ENCODE results near the gene ACTN1. TPM values are rescaled to one million over a fixed set of nuclear protein-coding genes. Genes with fewer than 3 reads are reported as not detected.
A peak's percentile ranks its signal among the peaks of the same experiment; 100 is the strongest.

The ACTN1 gene
- total RNA-seq, 4 donors from 2014 or later: 48.1 to 90.4 (median 64.8) TPM

- intact Hi-C loops (cut with DNase I): loop anchor here (5.0 kb wide), 2 partner anchors 181 to 196 kb away; no protein-coding TSS in a partner anchor
- Histone ChIP-seq H3K4me1 (no peaks in the 10 kb centered on the region), H3K36me3 (peaks cover 4 to 8% of the 10 kb centered on the region in 2 donors), H3K27ac (no peak overlapping the region), H3K27me3 (no peaks in the 10 kb centered on the region), H3K4me3 (replicated peaks in 1 of 3) (no peak overlapping the region), H3K9me3 (no peaks in the 10 kb centered on the region)
- TF ChIP-seq, protein P1, sequence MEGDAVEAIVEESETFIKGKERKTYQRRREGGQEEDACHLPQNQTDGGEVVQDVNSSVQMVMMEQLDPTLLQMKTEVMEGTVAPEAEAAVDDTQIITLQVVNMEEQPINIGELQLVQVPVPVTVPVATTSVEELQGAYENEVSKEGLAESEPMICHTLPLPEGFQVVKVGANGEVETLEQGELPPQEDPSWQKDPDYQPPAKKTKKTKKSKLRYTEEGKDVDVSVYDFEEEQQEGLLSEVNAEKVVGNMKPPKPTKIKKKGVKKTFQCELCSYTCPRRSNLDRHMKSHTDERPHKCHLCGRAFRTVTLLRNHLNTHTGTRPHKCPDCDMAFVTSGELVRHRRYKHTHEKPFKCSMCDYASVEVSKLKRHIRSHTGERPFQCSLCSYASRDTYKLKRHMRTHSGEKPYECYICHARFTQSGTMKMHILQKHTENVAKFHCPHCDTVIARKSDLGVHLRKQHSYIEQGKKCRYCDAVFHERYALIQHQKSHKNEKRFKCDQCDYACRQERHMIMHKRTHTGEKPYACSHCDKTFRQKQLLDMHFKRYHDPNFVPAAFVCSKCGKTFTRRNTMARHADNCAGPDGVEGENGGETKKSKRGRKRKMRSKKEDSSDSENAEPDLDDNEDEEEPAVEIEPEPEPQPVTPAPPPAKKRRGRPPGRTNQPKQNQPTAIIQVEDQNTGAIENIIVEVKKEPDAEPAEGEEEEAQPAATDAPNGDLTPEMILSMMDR (IDR thresholded peaks at IDR 0.05): peak; percentile 92 to 99 (median 96)
- TF ChIP-seq POLR2A (IDR thresholded peaks at IDR 0.05): no peak
- 45 to 48% methylated on average over 12 of the region's 12 CpGs for WGBS, 2 donors
- DNase-seq: peak; percentile 65 to 77
Observed at GRCh38 chr14:68911594-68912227, 67.4 kb downstream of the ACTN1 start.

GRCh38 chr14:68910540-68910939, 68.6 kb downstream of the ACTN1 start:
- Histone ChIP-seq H3K27ac (no peak overlapping the region), H3K4me3 (replicated peaks in 1 of 3) (no peak overlapping the region), H3K36me3 (peaks cover 4 to 8% of the 10 kb centered on the region in 2 donors), H3K4me1 (no peaks in the 10 kb centered on the region), H3K9me3 (no peaks in the 10 kb centered on the region), H3K27me3 (no peaks in the 10 kb centered on the region)
- intact Hi-C loops (cut with DNase I): loop anchor here (5.0 kb wide), 2 partner anchors 182 to 197 kb away; no protein-coding TSS in a partner anchor
- TF ChIP-seq, protein P1 (IDR thresholded peaks at IDR 0.05): no peak
- TF ChIP-seq POLR2A (IDR thresholded peaks at IDR 0.05): no peak
- WGBS, 2 donors: 80 to 88% methylated on average over 9 of the region's 9 CpGs
- no peak for DNase-seq

DNA sequence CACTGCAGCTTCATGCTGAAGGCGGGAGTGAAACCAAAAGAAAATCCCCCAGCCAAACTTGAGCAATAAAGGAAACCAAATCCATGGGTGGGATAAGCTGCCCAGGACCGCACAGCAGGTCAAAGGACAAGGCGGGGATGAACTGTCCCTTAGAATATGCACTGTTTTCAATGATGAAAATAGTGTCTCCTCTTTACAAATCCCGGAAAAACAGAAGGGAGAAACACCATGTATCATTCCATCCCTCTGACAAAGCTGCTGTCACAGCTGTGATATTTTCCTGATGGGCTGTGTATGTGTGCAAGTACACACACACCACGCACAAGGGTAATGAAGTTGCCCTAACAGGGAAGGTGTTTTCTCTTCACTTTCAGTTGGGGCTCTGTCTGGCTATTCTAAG, 70.3 kb downstream of the ACTN1 start:
- TF ChIP-seq, protein P1 (IDR thresholded peaks at IDR 0.05): no peak
- no peak for TF ChIP-seq POLR2A (IDR thresholded peaks at IDR 0.05)
- WGBS, 2 donors: 86 to 94% methylated on average over 5 of the region's 5 CpGs
- DNase-seq: no peak
- no peak overlapping the region for H3K27ac ChIP-seq
- no peaks in the 10 kb centered on the region for H3K9me3 ChIP-seq
- H3K4me3 ChIP-seq (replicated peaks in 1 of 3): no peak overlapping the region
- H3K36me3 ChIP-seq: peaks cover 8 to 9% of the 10 kb centered on the region in 2 donors
- H3K4me1 ChIP-seq: no peaks in the 10 kb centered on the region
- no peaks in the 10 kb centered on the region for H3K27me3 ChIP-seq
- intact Hi-C loops (cut with DNase I): no loop called here

GRCh38 chr14:68908201-68908600, 70.9 kb downstream of the ACTN1 start:
- no peaks in the 10 kb centered on the region for H3K9me3 ChIP-seq
- H3K27me3 ChIP-seq: no peaks in the 10 kb centered on the region
- peaks cover 8 to 9% of the 10 kb centered on the region in 2 donors for H3K36me3 ChIP-seq
- DNase-seq: no peak
- H3K4me3 ChIP-seq (replicated peaks in 1 of 3): no peak overlapping the region
- intact Hi-C loops (cut with DNase I): no loop called here
- 90 to 91% methylated on average over 8 of the region's 8 CpGs for WGBS, 2 donors
- no peak overlapping the region for H3K27ac ChIP-seq
- H3K4me1 ChIP-seq: no peaks in the 10 kb centered on the region
- TF ChIP-seq POLR2A (IDR thresholded peaks at IDR 0.05): no peak
- TF ChIP-seq, protein P1 (IDR thresholded peaks at IDR 0.05): no peak

- peaks cover 8 to 12% of the 10 kb centered on the region in 2 donors for H3K36me3 ChIP-seq
- H3K4me3 ChIP-seq (replicated peaks in 1 of 3): no peak overlapping the region
- intact Hi-C loops (cut with DNase I): no loop called here
- H3K4me1 ChIP-seq: no peaks in the 10 kb centered on the region
- TF ChIP-seq POLR2A (IDR thresholded peaks at IDR 0.05): no peak
- TF ChIP-seq, protein P1 (IDR thresholded peaks at IDR 0.05): no peak
- no peaks in the 10 kb centered on the region for H3K9me3 ChIP-seq
- DNase-seq: no peak
- WGBS, 2 donors: 91 to 94% methylated on average over 5 of the region's 5 CpGs
- H3K27ac ChIP-seq: no peak overlapping the region
- no peaks in the 10 kb centered on the region for H3K27me3 ChIP-seq
Observed at GRCh38 chr14:68906439-68906838, 72.7 kb downstream of the ACTN1 start.
